Mononuclear cell (primary cell): ENCODE results near the gene WASHC3. TPM values are rescaled to one million over a fixed set of nuclear protein-coding genes. Genes with fewer than 3 reads are reported as not detected.
A peak's percentile ranks its signal among the peaks of the same experiment; 100 is the strongest.

Experiments
- H3K27me3 ChIP-seq: 2 replicates; pipeline ENCODE4 v1.6.0; 2011; ENCODE audit warnings: low read length, control low read depth; ENCODE audit not compliant: insufficient read depth
- H3K4me1 ChIP-seq: 2 replicates; pipeline ENCODE4 v1.5.1; 2011; ENCODE audit warnings: mild to moderate bottlenecking, low read length, control low read depth; ENCODE audit not compliant: insufficient read depth
- H3K4me3 ChIP-seq: 2 replicates; pipeline ENCODE4 v1.5.1; 2011; ENCODE audit warnings: mild to moderate bottlenecking, low read length, moderate library complexity
- H3K9me3 ChIP-seq: 2 replicates; pipeline ENCODE4 v1.5.1; 2011; ENCODE audit warnings: low read depth, mild to moderate bottlenecking, control low read depth, low read length
- total RNA-seq: library from RNA; depleted of rRNA; stranded (reverse); fragments of >200 nt; gene quantifications from one replicate; pipeline ENCODE4 v1.2.3, GENCODE V29; 2012

WASHC3 gene
- total RNA-seq, 1 donor, result 23.8 TPM

GRCh38 chr12:102061096-102061559 is 663 bp downstream of the WASHC3 start:
- Histone ChIP-seq H3K27me3 (no peaks in the 10 kb centered on the region), H3K4me3 (peak overlapping the region; percentile 90), H3K4me1 (peaks cover 15% of the 10 kb centered on the region), H3K9me3 (no peaks in the 10 kb centered on the region)

DNA sequence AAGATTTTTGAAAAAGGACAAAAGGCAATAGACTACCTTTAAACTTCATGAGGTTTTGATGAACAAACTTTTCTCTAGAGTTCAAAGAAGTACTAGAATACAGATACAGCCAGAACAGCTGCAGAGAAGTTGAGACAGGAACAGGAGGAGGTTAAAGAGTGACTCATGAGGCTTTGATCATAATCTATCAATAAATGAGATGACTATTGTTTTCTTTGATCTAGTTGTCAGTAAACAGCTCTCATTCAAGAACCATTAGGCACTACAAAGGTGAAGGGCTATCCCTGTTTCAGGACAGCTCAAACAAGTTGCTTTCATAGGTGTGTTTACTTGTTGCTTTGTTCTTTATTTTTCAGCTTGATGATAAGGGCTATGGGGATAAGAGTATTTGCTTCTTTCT is 2.4 kb downstream of the WASHC3 start:
- H3K27me3 ChIP-seq, result no peaks in the 10 kb centered on the region
- no peak overlapping the region for H3K4me3 ChIP-seq
- no peaks in the 10 kb centered on the region for H3K9me3 ChIP-seq
- H3K4me1 ChIP-seq, result peaks cover 15% of the 10 kb centered on the region

DNA sequence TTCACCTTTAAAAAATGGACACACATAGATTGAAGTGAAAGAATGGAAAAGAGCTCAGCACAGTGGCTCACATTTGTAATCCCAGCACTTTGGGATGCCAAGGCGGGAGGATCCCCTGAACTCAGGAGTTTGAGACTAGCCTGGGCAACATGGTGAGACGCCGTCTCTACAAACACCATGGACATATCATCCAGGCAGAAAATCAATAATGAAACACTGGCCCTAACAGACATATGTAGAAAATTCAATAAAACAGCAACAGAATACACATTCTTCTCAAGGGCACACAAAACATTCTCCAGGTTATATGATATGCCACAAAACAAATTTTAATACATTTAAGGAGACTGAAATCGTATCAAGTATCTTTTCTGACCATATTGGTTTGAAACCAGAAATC is 7.4 kb downstream of the WASHC3 start:
- H3K9me3 ChIP-seq, result no peaks in the 10 kb centered on the region
- H3K4me3 ChIP-seq, result no peak overlapping the region
- no peaks in the 10 kb centered on the region for H3K27me3 ChIP-seq
- peaks cover 10% of the 10 kb centered on the region for H3K4me1 ChIP-seq

DNA sequence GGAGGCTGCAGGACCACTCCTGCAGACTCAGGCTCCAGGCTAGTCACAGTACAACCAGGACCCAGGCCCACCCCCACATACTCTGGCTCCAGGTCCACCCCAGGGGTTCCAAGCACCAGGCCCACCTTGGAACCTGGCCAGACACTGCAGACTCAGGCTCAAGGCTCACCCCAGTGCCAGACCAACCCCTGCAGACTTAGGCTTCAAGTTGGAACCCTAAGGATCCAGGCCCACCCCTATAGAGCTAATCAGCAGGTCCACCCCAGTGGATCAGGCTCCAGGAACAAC is 8.8 kb downstream of the WASHC3 start:
- peaks cover 10% of the 10 kb centered on the region for H3K4me1 ChIP-seq
- no peak overlapping the region for H3K4me3 ChIP-seq
- no peaks in the 10 kb centered on the region for H3K9me3 ChIP-seq
- no peaks in the 10 kb centered on the region for H3K27me3 ChIP-seq

- Histone ChIP-seq H3K4me3 (no peak overlapping the region), H3K27me3 (no peaks in the 10 kb centered on the region), H3K9me3 (no peaks in the 10 kb centered on the region), H3K4me1 (peaks cover 10% of the 10 kb centered on the region)
These were observed 9.4 kb downstream of the WASHC3 start for GRCh38 chr12:102052192-102053061.

DNA sequence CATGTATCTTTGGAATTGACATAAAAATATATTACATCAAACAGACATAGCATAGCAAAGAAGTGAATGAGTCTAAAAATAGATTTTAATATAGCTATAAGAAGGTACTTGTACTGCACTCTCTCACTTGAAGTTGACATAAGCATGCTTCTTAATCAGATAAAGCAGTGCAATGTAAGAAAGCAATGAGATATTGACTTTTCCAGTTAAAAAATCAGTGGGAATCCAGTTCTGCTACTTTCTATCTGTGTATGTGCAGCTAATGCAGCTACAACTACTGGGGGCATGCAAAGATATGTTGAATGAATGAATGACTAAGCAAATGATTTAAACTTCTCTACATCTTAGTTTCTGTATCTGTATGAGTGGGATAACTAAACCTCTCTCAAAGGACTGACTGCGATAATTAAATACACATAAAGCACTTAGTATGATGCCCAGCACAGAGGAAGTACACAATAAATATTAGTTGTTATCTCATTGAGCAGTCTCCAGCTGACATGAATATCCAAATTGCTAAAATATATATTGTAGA is 10.3 kb downstream of the WASHC3 start:
- Histone ChIP-seq H3K4me3 (no peak overlapping the region), H3K27me3 (no peaks in the 10 kb centered on the region), H3K9me3 (no peaks in the 10 kb centered on the region), H3K4me1 (peaks cover 10% of the 10 kb centered on the region)

- H3K4me3 ChIP-seq, result no peak overlapping the region
- no peaks in the 10 kb centered on the region for H3K27me3 ChIP-seq
- peaks cover 10% of the 10 kb centered on the region for H3K4me1 ChIP-seq
- no peaks in the 10 kb centered on the region for H3K9me3 ChIP-seq
These were observed 10.9 kb downstream of the WASHC3 start for GRCh38 chr12:102050660-102051430.

GRCh38 chr12:102043928-102044327 is 17.9 kb downstream of the WASHC3 start:
- Histone ChIP-seq H3K4me3 (no peak overlapping the region), H3K9me3 (no peaks in the 10 kb centered on the region), H3K4me1 (no peaks in the 10 kb centered on the region), H3K27me3 (no peaks in the 10 kb centered on the region)

DNA sequence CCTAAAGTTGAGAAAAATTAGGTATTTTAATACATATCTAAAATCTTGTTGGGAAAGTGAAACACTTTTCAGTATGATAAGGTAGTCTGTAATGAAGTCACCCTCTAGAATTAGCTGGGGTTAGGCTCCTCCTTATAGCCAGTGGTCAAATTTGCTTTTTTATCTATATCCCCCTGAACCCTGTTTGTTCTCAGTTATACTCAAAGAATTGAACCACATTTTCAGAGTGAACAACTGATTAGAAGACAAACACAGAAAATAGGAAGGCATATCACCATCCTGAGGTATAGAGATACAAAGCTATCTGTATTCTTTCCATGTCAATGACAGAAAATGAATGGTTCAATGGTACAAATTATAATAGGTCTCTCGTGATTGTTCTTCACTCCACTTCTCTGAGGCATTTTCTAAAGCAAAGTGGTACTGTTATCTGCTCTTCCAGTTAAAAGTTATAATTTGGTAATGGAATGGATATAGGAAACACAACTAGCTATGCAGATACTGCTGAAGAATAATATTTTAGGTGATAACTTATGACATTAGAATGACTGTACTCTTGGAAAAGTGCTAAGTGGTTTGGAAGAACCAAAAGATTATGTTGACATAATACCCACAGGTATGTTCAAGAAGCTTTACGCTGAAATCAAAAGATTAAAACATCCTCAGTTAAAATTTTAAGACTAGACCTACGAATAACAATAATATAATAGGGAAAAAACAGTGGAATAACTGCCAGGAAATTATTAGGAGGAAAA is 27.6 kb downstream of the WASHC3 start:
- Histone ChIP-seq H3K4me3 (no peak overlapping the region), H3K9me3 (no peaks in the 10 kb centered on the region), H3K4me1 (no peaks in the 10 kb centered on the region), H3K27me3 (no peaks in the 10 kb centered on the region)

GRCh38 chr12:102031852-102032251 is 29.9 kb downstream of the WASHC3 start:
- Histone ChIP-seq H3K4me1 (no peaks in the 10 kb centered on the region), H3K27me3 (no peaks in the 10 kb centered on the region), H3K4me3 (no peak overlapping the region)

GRCh38 chr12:102029141-102029540 is 32.6 kb downstream of the WASHC3 start:
- H3K9me3 ChIP-seq, result no peaks in the 10 kb centered on the region
- H3K4me1 ChIP-seq, result no peaks in the 10 kb centered on the region

More at GRCh38 chr12:102031852-102032251, 29.9 kb downstream of the WASHC3 start:
- H3K9me3 ChIP-seq, result no peaks in the 10 kb centered on the region

GRCh38 chr12:102026728-102027127 is 35.1 kb downstream of the WASHC3 start:
- Histone ChIP-seq H3K27me3 (no peaks in the 10 kb centered on the region), H3K4me1 (no peaks in the 10 kb centered on the region), H3K4me3 (no peak overlapping the region), H3K9me3 (no peaks in the 10 kb centered on the region)

More at GRCh38 chr12:102029141-102029540, 32.6 kb downstream of the WASHC3 start:
- no peak overlapping the region for H3K4me3 ChIP-seq
- H3K27me3 ChIP-seq, result no peaks in the 10 kb centered on the region

- H3K9me3 ChIP-seq, result no peaks in the 10 kb centered on the region
- no peaks in the 10 kb centered on the region for H3K4me1 ChIP-seq
- no peak overlapping the region for H3K4me3 ChIP-seq
- no peaks in the 10 kb centered on the region for H3K27me3 ChIP-seq
These were observed 37.0 kb downstream of the WASHC3 start for GRCh38 chr12:102024765-102025164.

- no peaks in the 10 kb centered on the region for H3K9me3 ChIP-seq
These were observed 38.4 kb downstream of the WASHC3 start for GRCh38 chr12:102023343-102023930.

More at GRCh38 chr12:102023343-102023930, 38.4 kb downstream of the WASHC3 start:
- no peaks in the 10 kb centered on the region for H3K27me3 ChIP-seq
- H3K4me3 ChIP-seq, result no peak overlapping the region
- no peaks in the 10 kb centered on the region for H3K4me1 ChIP-seq
